WTC11 (cell line): ENCODE results near the gene SVIL.
"Not testable (repeated sequence)": the region's sequence is repeated elsewhere in the genome, so short reads cannot be mapped to it uniquely, and the experiment has no call there.

Experiments
- SP1 ChIP-seq: sonication (generic); formaldehyde crosslinking; conservative IDR thresholded peaks from 2 replicates; pipeline ENCODE4 v1.8.1; 2022; ENCODE audit warnings: missing genetic modification reagents
- TCF7 ChIP-seq: sonication (generic); formaldehyde crosslinking; IDR thresholded peaks from 2 replicates; pipeline ENCODE4 v1.8.0; 2022; ENCODE audit warnings: mild to moderate bottlenecking, low read depth, missing genetic modification reagents, moderate library complexity
- TF ChIP-seq, protein P1 (sequence below): fragments of 200-600 bp; IDR thresholded peaks from 2 replicates; pipeline ENCODE4 v1.8.0; 2022; ENCODE audit warnings: antibody characterized with exemption
- TF ChIP-seq, protein P2 (sequence below): sonication (generic); formaldehyde crosslinking; IDR thresholded peaks from 2 replicates; pipeline ENCODE4 v1.8.0; 2022; ENCODE audit warnings: mild to moderate bottlenecking, missing genetic modification reagents

DNA sequence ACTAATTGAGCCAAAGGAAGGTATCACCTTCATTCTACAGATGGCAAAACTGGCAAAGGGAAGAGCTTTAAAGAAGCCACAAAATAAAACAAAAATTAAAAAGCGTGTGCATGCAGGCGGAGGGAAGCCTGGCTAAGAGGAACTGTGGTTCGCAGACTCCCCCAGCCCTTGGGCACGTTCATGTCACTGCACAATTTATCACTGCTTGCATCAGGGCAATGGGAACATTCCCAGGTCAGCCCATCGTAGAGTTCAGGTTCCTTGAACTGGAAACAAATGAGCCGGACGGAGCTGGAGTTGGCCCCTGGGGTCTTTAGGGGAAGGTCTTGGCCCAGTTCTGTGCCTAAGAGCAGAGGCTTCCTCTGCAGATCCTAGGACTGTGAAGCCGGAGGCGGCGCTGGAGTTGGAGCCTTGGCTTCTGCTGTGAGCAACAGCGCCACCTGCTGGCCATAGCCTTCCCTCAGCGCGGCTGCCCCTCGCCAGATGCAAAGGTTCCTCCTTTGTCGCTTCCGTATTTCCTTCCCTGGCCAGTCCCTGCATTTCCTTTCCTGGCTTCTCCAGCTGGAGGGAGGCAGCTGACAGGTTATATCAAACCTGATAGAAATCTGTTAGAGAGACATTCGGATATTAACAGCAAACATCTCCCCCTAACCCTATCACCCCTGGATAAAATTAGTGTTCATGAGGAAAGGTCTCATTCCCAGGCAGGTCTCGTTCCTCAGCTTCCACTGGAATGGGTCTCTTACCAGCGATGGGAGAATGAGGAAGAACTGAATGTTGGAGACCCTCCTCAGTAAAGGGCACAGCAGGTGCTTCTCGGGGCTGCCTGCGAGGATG is 185.8 kb downstream of the SVIL start:
- TF ChIP-seq, protein P1, sequence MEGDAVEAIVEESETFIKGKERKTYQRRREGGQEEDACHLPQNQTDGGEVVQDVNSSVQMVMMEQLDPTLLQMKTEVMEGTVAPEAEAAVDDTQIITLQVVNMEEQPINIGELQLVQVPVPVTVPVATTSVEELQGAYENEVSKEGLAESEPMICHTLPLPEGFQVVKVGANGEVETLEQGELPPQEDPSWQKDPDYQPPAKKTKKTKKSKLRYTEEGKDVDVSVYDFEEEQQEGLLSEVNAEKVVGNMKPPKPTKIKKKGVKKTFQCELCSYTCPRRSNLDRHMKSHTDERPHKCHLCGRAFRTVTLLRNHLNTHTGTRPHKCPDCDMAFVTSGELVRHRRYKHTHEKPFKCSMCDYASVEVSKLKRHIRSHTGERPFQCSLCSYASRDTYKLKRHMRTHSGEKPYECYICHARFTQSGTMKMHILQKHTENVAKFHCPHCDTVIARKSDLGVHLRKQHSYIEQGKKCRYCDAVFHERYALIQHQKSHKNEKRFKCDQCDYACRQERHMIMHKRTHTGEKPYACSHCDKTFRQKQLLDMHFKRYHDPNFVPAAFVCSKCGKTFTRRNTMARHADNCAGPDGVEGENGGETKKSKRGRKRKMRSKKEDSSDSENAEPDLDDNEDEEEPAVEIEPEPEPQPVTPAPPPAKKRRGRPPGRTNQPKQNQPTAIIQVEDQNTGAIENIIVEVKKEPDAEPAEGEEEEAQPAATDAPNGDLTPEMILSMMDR, result peak; percentile 83
- TF ChIP-seq TCF7, SP1 (CRISPR knock-in tag): not testable (repeated sequence)
- TF ChIP-seq, protein P2, sequence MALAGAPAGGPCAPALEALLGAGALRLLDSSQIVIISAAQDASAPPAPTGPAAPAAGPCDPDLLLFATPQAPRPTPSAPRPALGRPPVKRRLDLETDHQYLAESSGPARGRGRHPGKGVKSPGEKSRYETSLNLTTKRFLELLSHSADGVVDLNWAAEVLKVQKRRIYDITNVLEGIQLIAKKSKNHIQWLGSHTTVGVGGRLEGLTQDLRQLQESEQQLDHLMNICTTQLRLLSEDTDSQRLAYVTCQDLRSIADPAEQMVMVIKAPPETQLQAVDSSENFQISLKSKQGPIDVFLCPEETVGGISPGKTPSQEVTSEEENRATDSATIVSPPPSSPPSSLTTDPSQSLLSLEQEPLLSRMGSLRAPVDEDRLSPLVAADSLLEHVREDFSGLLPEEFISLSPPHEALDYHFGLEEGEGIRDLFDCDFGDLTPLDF, result not testable (repeated sequence)
